ENCODE data around the gene ALK.

GRCh38 chr2:29715655-29716054, 205.7 kb downstream of the ALK start:
- TF ChIP-seq CTCF (IDR thresholded peaks at IDR 0.05) = no peak
- TF ChIP-seq EZH2 (IDR thresholded peaks at IDR 0.05; ENCODE audit: borderline replicate concordance, insufficient read depth, low read depth, low read length, poor library complexity, severe bottlenecking) = no peak
